H9 (cell line): Measurements from ENCODE around the gene NRP2. TPM values are rescaled to one million over a fixed set of nuclear protein-coding genes. Genes with fewer than 3 reads are reported as not detected.

Experiments
- DNase-seq: peaks from one replicate; pipeline ENCODE4 v3.0.0-alpha.2; 2017
- H2AFZ ChIP-seq: one replicate; pipeline ENCODE4 v1.6.1; 2013; ENCODE audit warnings: mild to moderate bottlenecking, low read length, control low read depth, moderate library complexity
- H2AK5ac ChIP-seq: 2 replicates; pipeline ENCODE4 v1.6.1; 2013; ENCODE audit warnings: low read length, control low read depth, mixed read lengths; ENCODE audit not compliant: insufficient read length
- H2BK120ac ChIP-seq: one replicate; pipeline ENCODE4 v1.6.1; 2013; ENCODE audit warnings: low read depth, mild to moderate bottlenecking, low read length, control low read depth, inconsistent platforms; ENCODE audit not compliant: poor library complexity, severe bottlenecking
- H2BK12ac ChIP-seq: 2 replicates; pipeline ENCODE4 v1.6.1; 2013; ENCODE audit warnings: low read length, control low read depth, mixed read lengths, low read depth; ENCODE audit not compliant: insufficient read length
- H2BK15ac ChIP-seq: 2 replicates; pipeline ENCODE4 v1.6.1; 2013; ENCODE audit warnings: low read depth, low read length, control low read depth
- H2BK20ac ChIP-seq: one replicate; pipeline ENCODE4 v1.6.1; 2013; ENCODE audit warnings: low read depth, mild to moderate bottlenecking, low read length, control low read depth, inconsistent platforms; ENCODE audit not compliant: poor library complexity, severe bottlenecking
- H2BK5ac ChIP-seq: 2 replicates; pipeline ENCODE4 v1.6.1; 2013; ENCODE audit warnings: low read length, control low read depth, mixed read lengths; ENCODE audit not compliant: insufficient read length
- H3K14ac ChIP-seq: 2 replicates; pipeline ENCODE4 v1.6.1; 2013; ENCODE audit warnings: low read length, control low read depth; ENCODE audit not compliant: insufficient read depth
- H3K18ac ChIP-seq: 2 replicates; pipeline ENCODE4 v1.6.1; 2013; ENCODE audit warnings: low read depth, mild to moderate bottlenecking, mixed read lengths, low read length, control low read depth; ENCODE audit not compliant: insufficient read length
- H3K23ac ChIP-seq: 2 replicates; pipeline ENCODE4 v1.6.1; 2013; ENCODE audit warnings: low read length, control low read depth, mixed read lengths, low read depth; ENCODE audit not compliant: insufficient read length
- H3K23me2 ChIP-seq: 2 replicates; pipeline ENCODE4 v1.6.1; 2013; ENCODE audit warnings: low read depth, mild to moderate bottlenecking, mixed read lengths, low read length, control low read depth; ENCODE audit not compliant: insufficient read length, poor library complexity, severe bottlenecking
- H3K27ac ChIP-seq: 2 replicates; pipeline ENCODE4 v1.5.1; 2013; ENCODE audit warnings: low read length, control low read depth, mixed read lengths, low read depth; ENCODE audit not compliant: insufficient read length
- H3K27me3 ChIP-seq: 2 replicates; pipeline ENCODE4 v1.6.1; 2013; ENCODE audit warnings: low read length, control low read depth, inconsistent platforms; ENCODE audit not compliant: insufficient read depth
- H3K4ac ChIP-seq: 2 replicates; pipeline ENCODE4 v1.6.1; 2013; ENCODE audit warnings: low read depth, mild to moderate bottlenecking, control low read depth, inconsistent platforms, low read length, moderate library complexity
- H3K4me1 ChIP-seq: 2 replicates; pipeline ENCODE4 v1.6.1; 2013; ENCODE audit warnings: low read length, control low read depth, inconsistent platforms; ENCODE audit not compliant: insufficient read depth
- H3K4me2 ChIP-seq: 2 replicates; pipeline ENCODE4 v1.6.1; 2013; ENCODE audit warnings: low read length, control low read depth, mixed read lengths; ENCODE audit not compliant: insufficient read length, insufficient read depth
- H3K56ac ChIP-seq: 2 replicates; pipeline ENCODE4 v1.6.1; 2013; ENCODE audit warnings: low read depth, mild to moderate bottlenecking, mixed read lengths, low read length, control low read depth; ENCODE audit not compliant: insufficient read length
- H3K79me1 ChIP-seq: 2 replicates; pipeline ENCODE4 v1.6.1; 2013; ENCODE audit warnings: low read depth, mild to moderate bottlenecking, moderate library complexity, low read length, control low read depth, inconsistent platforms; ENCODE audit not compliant: insufficient read depth, poor library complexity, severe bottlenecking
- H3K79me2 ChIP-seq: 2 replicates; pipeline ENCODE4 v1.6.1; 2013; ENCODE audit warnings: low read length, control low read depth, inconsistent platforms; ENCODE audit not compliant: insufficient read depth
- H3K9ac ChIP-seq: 2 replicates; pipeline ENCODE4 v1.6.1; 2013; ENCODE audit warnings: low read length, control low read depth, mixed read lengths; ENCODE audit not compliant: insufficient read length; ENCODE audit errors: extremely low read depth
- H3K9me3 ChIP-seq: one replicate; pipeline ENCODE4 v1.6.1; 2013; ENCODE audit warnings: low read depth, low read length, inconsistent platforms; ENCODE audit not compliant: control insufficient read depth
- H3T11ph ChIP-seq: one replicate; pipeline ENCODE4 v1.6.1; 2013; ENCODE audit warnings: mild to moderate bottlenecking, low read length, control low read depth, inconsistent platforms
- H4K20me1 ChIP-seq: one replicate; pipeline ENCODE4 v1.6.1; 2013; ENCODE audit not compliant: control insufficient read depth, insufficient read length, insufficient read depth
- H4K5ac ChIP-seq: 2 replicates; pipeline ENCODE4 v1.6.1; 2013; ENCODE audit warnings: low read depth, mild to moderate bottlenecking, mixed read lengths, low read length, control low read depth; ENCODE audit not compliant: insufficient read length
- H4K8ac ChIP-seq: replicated peaks from 2 replicates; pipeline ENCODE4 v1.6.1; 2013; ENCODE audit warnings: low read length, control low read depth, mixed read lengths, low read depth; ENCODE audit not compliant: insufficient read length
- H4K91ac ChIP-seq: 2 replicates; pipeline ENCODE4 v1.6.1; 2013; ENCODE audit warnings: low read depth, mild to moderate bottlenecking, moderate library complexity, mixed read lengths, low read length, control low read depth; ENCODE audit not compliant: insufficient read length
- H3K27ac Mint-ChIP-seq, 3 experiments: 2 replicates in 2 of 3; 3 replicates in 1 of 3; pipeline ENCODE4 v1.8.0; 2020 to 2021; ENCODE audit warnings: mixed read lengths in 3 of 3, mild to moderate bottlenecking in 1 of 3, moderate library complexity in 1 of 3
- H3K27me3 Mint-ChIP-seq: 2 replicates; pipeline ENCODE4 v1.8.0; 2021; ENCODE audit warnings: low read depth, mild to moderate bottlenecking, moderate library complexity, mixed read lengths
- H3K36me3 Mint-ChIP-seq, 3 experiments: 2 replicates in 2 of 3; 3 replicates in 1 of 3; pipeline ENCODE4 v1.8.0; 2020 to 2021; ENCODE audit warnings: low read depth in 3 of 3, mixed read lengths in 3 of 3; ENCODE audit not compliant: insufficient read depth in 1 of 3
- H3K4me1 Mint-ChIP-seq, 2 experiments: 2 replicates each; pipeline ENCODE4 v1.8.0; 2020; ENCODE audit warnings: mixed read lengths in 2 of 2
- H3K4me3 Mint-ChIP-seq, 2 experiments: 2 replicates in 1 of 2; 3 replicates in 1 of 2; pipeline ENCODE4 v1.8.0; 2020 to 2021; ENCODE audit warnings: mild to moderate bottlenecking in 2 of 2, mixed read lengths in 2 of 2, moderate library complexity in 1 of 2
- H3K9me3 Mint-ChIP-seq, 2 experiments: 2 replicates in 1 of 2; 3 replicates in 1 of 2; pipeline ENCODE4 v1.8.0; 2020; ENCODE audit warnings: mild to moderate bottlenecking in 2 of 2, mixed read lengths in 2 of 2, moderate library complexity in 1 of 2
- CTCF ChIP-seq: fragments of 200-600 bp; sonication (generic); conservative IDR thresholded peaks from 3 replicates; pipeline ENCODE4 v1.8.0; 2021; ENCODE audit warnings: antibody characterized with exemption, mild to moderate bottlenecking
- WGBS: extraction: QIAGEN DNeasy Blood & Tissue Kit; methylation state at CpG from one replicate; pipeline ENCODE4 v1.1.7; 2013; ENCODE audit warnings: missing lambda C conversion rate, low lambda C conversion rate, mixed read lengths; ENCODE audit not compliant: insufficient read length; ENCODE audit errors: extremely low coverage; 5-methylcytosine and 5-hydroxymethylcytosine counted together
- total RNA-seq: library from RNA; stranded (reverse); gene quantifications from 2 replicates; pipeline ENCODE4 v1.2.1, GENCODE V29; 2021

Gene NRP2
- total RNA-seq, 1 experiment from 2014 or later, result 19.7 TPM

- Mint-ChIP-seq H3K27me3 (no peaks in the 10 kb centered on the region), H3K36me3 (peaks cover 5 to 9% (median 7%) of the 10 kb centered on the region in 3 experiments; a peak in 6 of 7 replicates), H3K27ac (no peak overlapping the region; a peak in 1 of 7 replicates), H3K9me3 (no peaks in the 10 kb centered on the region), H3K4me1 (peaks cover 52 to 55% of the 10 kb centered on the region in 2 experiments), H3K4me3 (no peak overlapping the region)
- H3K79me1 ChIP-seq, result no peaks in the 10 kb centered on the region
- H4K20me1 ChIP-seq, result no peaks in the 10 kb centered on the region
- H2AK5ac ChIP-seq, result no peak overlapping the region
- peaks cover 4% of the 10 kb centered on the region; the same call in 1 of the 2 replicates for H3K4me1 ChIP-seq
- no peak overlapping the region for H2AFZ ChIP-seq
- no peak for TF ChIP-seq CTCF
- H4K5ac ChIP-seq, result no peak overlapping the region
- H4K8ac ChIP-seq, result no peak overlapping the region
- no peaks in the 10 kb centered on the region for H3K23me2 ChIP-seq
- no peaks in the 10 kb centered on the region for H3K79me2 ChIP-seq
- no peak overlapping the region for H3K4me2 ChIP-seq
- H2BK5ac ChIP-seq, result no peak overlapping the region
- no CpG with 5 or more reads among the region's 11 CpGs for WGBS
- no peak overlapping the region for H3K27ac ChIP-seq
- no peak overlapping the region for H3T11ph ChIP-seq
- H3K9ac ChIP-seq, result no peak overlapping the region
- no peaks in the 10 kb centered on the region for H3K9me3 ChIP-seq
- H3K23ac ChIP-seq, result no peak overlapping the region
- no peak overlapping the region for H3K18ac ChIP-seq
- H2BK15ac ChIP-seq, result no peak overlapping the region
- no peak overlapping the region for H3K56ac ChIP-seq
- no peak overlapping the region for H2BK20ac ChIP-seq
- no peaks in the 10 kb centered on the region for H3K27me3 ChIP-seq
- no peak overlapping the region for H4K91ac ChIP-seq
- no peak overlapping the region for H3K14ac ChIP-seq
- H3K4ac ChIP-seq, result no peak overlapping the region
- no peak overlapping the region for H2BK120ac ChIP-seq
- no peak overlapping the region for H2BK12ac ChIP-seq
- DNase-seq, result no peak
These were observed 25.9 kb downstream of the NRP2 start for GRCh38 chr2:205708231-205708631.
